H1 (cell line): ENCODE data around the gene GET3. TPM values are rescaled to one million over a fixed set of nuclear protein-coding genes. Genes with fewer than 3 reads are reported as not detected.

Experiments used
- CTCF ChIA-PET: fragments of 300-600 bp; sonication (Branson Sonifier 250); formaldehyde crosslinking; loops from one replicate; lab custom pipeline; 2021; ENCODE audit not compliant: partially characterized antibody; lab: Charles Lee
- POLR2A ChIA-PET: fragments of 300-600 bp; sonication (Branson Sonifier 250); formaldehyde crosslinking; loops from one replicate; lab custom pipeline; 2021; ENCODE audit warnings: inconsistent platforms; ENCODE audit not compliant: partially characterized antibody; lab: Charles Lee
- DNase-seq, 2 experiments: peaks; one replicate each; pipeline versions ENCODE4 v3.0.0 to v3.0.0-alpha.2; 2010 to 2022; ENCODE audit warnings: low spot score in 2 of 2, low read depth in 1 of 2, mixed read lengths in 1 of 2
- FAIRE-seq: peaks from 2 replicates; lab custom pipeline; 2011; peaks lifted over from hg19 to GRCh38; lab: Jason Lieb, UNC
- H2AFZ ChIP-seq: 2 replicates; pipeline ENCODE4 v1.8.1; 2012; ENCODE audit warnings: low read length, inconsistent platforms
- H2AK5ac ChIP-seq: 2 replicates; pipeline ENCODE4 v1.6.1; 2013; ENCODE audit warnings: low read depth, low read length
- H2BK120ac ChIP-seq: replicated peaks from 2 replicates; pipeline ENCODE3; 2013; ENCODE audit warnings: low read depth, low read length, inconsistent platforms
- H2BK12ac ChIP-seq: 2 replicates; pipeline ENCODE4 v1.6.1; 2013; ENCODE audit warnings: low read depth, low read length
- H2BK15ac ChIP-seq: 2 replicates; pipeline ENCODE4 v1.6.1; 2013; ENCODE audit warnings: low read length
- H2BK20ac ChIP-seq: 2 replicates; pipeline ENCODE4 v1.6.1; 2013; ENCODE audit warnings: low read length
- H2BK5ac ChIP-seq: 2 replicates; pipeline ENCODE4 v1.6.1; 2013; ENCODE audit warnings: low read depth, low read length
- H3K14ac ChIP-seq: 2 replicates; pipeline ENCODE4 v1.6.1; 2013; ENCODE audit warnings: inconsistent platforms; ENCODE audit not compliant: insufficient read length
- H3K18ac ChIP-seq: 2 replicates; pipeline ENCODE4 v1.6.1; 2013; ENCODE audit warnings: low read length; ENCODE audit errors: extremely low read depth
- H3K23ac ChIP-seq: 2 replicates; pipeline ENCODE4 v1.6.1; 2013; ENCODE audit warnings: inconsistent platforms; ENCODE audit not compliant: insufficient read length
- H3K23me2 ChIP-seq: 2 replicates; pipeline ENCODE4 v1.6.1; 2013; ENCODE audit warnings: low read depth, low read length
- H3K27ac ChIP-seq: 2 replicates; pipeline ENCODE4 v1.6.1; 2011; ENCODE audit warnings: low read depth, low read length, inconsistent platforms
- H3K27me3 ChIP-seq, 4 experiments: replicated peaks in 1 of 4; 1 replicate in 1 of 4; 2 replicates in 3 of 4; pipeline versions ENCODE4 v1.6.1 to v1.8.1; 2011 to 2013; ENCODE audit warnings: low read length in 3 of 4, mild to moderate bottlenecking in 3 of 4, inconsistent platforms in 2 of 4, mixed read lengths in 2 of 4, moderate library complexity in 1 of 4; ENCODE audit not compliant: control insufficient read depth in 3 of 4, insufficient read depth in 3 of 4; ENCODE audit errors: extremely low read depth in 1 of 4
- H3K36me3 ChIP-seq, 4 experiments: 2 replicates each; pipeline versions ENCODE4 v1.6.1 to v1.8.1; 2011 to 2013; ENCODE audit warnings: mild to moderate bottlenecking in 4 of 4, low read length in 3 of 4, moderate library complexity in 2 of 4, control low read depth in 1 of 4, inconsistent platforms in 1 of 4; ENCODE audit not compliant: insufficient read depth in 4 of 4, control insufficient read depth in 2 of 4
- H3K4ac ChIP-seq: replicated peaks from 2 replicates; pipeline ENCODE3; 2013; ENCODE audit warnings: low read length, low read depth, mixed read lengths, inconsistent platforms; ENCODE audit not compliant: insufficient read length
- H3K4me1 ChIP-seq, 4 experiments: replicated peaks in 1 of 4; 1 replicate in 1 of 4; 2 replicates in 3 of 4; pipeline versions ENCODE4 v1.6.1 to v1.8.1; 2011 to 2013; ENCODE audit warnings: low read length in 3 of 4, inconsistent platforms in 2 of 4, mixed read lengths in 1 of 4; ENCODE audit not compliant: insufficient read depth in 4 of 4, control insufficient read depth in 3 of 4
- H3K4me2 ChIP-seq, 2 experiments: 2 replicates each; pipeline versions ENCODE4 v1.6.1 to v1.8.1; 2011 to 2013; ENCODE audit warnings: low read depth in 2 of 2, low read length in 2 of 2, control low read depth in 1 of 2, inconsistent platforms in 1 of 2, mild to moderate bottlenecking in 1 of 2; ENCODE audit not compliant: insufficient read depth in 1 of 2
- H3K4me3 ChIP-seq, 4 experiments: fragments of 200-600, 300-600 bp in 1 of 4; sonication (generic), shearing (Covaris generic), sonication (Bioruptor Twin) in 1 of 4; 2 replicates each; pipeline versions ENCODE4 v1.5.1 to v1.8.1; 2011 to 2016; ENCODE audit warnings: low read length in 4 of 4, low read depth in 3 of 4, control low read depth in 2 of 4, inconsistent platforms in 2 of 4, mild to moderate bottlenecking in 2 of 4, mixed read lengths in 1 of 4, moderate library complexity in 1 of 4; ENCODE audit not compliant: insufficient read depth in 2 of 4; ENCODE audit errors: extremely low read depth in 1 of 4
- H3K56ac ChIP-seq: replicated peaks from 2 replicates; pipeline ENCODE3; 2013; ENCODE audit warnings: low read depth, mild to moderate bottlenecking, mixed read lengths, low read length, inconsistent platforms; ENCODE audit not compliant: insufficient read length
- H3K79me1 ChIP-seq: 2 replicates; pipeline ENCODE4 v1.6.1; 2013; ENCODE audit warnings: low read depth, low read length, control low read depth
- H3K79me2 ChIP-seq, 2 experiments: 2 replicates each; pipeline versions ENCODE4 v1.6.1 to v1.8.1; 2012 to 2013; ENCODE audit warnings: low read length in 2 of 2, mild to moderate bottlenecking in 2 of 2, inconsistent platforms in 1 of 2; ENCODE audit not compliant: insufficient read depth in 2 of 2, control insufficient read depth in 1 of 2
- H3K9ac ChIP-seq, 4 experiments: replicated peaks in 1 of 4; 1 replicate in 1 of 4; 2 replicates in 3 of 4; pipeline versions ENCODE4 v1.6.1 to v1.8.1; 2011 to 2013; ENCODE audit warnings: low read depth in 3 of 4, low read length in 3 of 4, control low read depth in 2 of 4, mild to moderate bottlenecking in 2 of 4, moderate library complexity in 2 of 4, inconsistent platforms in 1 of 4; ENCODE audit errors: extremely low read depth in 1 of 4
- H3K9me3 ChIP-seq, 2 experiments: 2 replicates each; pipeline versions ENCODE4 v1.6.1 to v1.8.1; 2012 to 2013; ENCODE audit warnings: mild to moderate bottlenecking in 2 of 2, moderate library complexity in 2 of 2, control low read depth in 1 of 2, inconsistent platforms in 1 of 2, low read depth in 1 of 2, low read length in 1 of 2, mixed read lengths in 1 of 2; ENCODE audit not compliant: insufficient read depth in 2 of 2
- H4K20me1 ChIP-seq, 2 experiments: replicated peaks in 1 of 2; 2 replicates each; pipeline versions ENCODE3 to v1.8.1; 2011 to 2013; ENCODE audit warnings: inconsistent platforms in 2 of 2, low read length in 2 of 2, mild to moderate bottlenecking in 1 of 2; ENCODE audit not compliant: insufficient read depth in 2 of 2, control insufficient read depth in 1 of 2
- H4K5ac ChIP-seq: 2 replicates; pipeline ENCODE4 v1.6.1; 2013; ENCODE audit warnings: low read length, low read depth, mixed read lengths, inconsistent platforms; ENCODE audit not compliant: insufficient read length
- H4K8ac ChIP-seq: 2 replicates; pipeline ENCODE4 v1.8.0; 2013; ENCODE audit warnings: mild to moderate bottlenecking, moderate library complexity, low read length, inconsistent platforms; ENCODE audit not compliant: insufficient read depth; ENCODE audit errors: extremely low read depth
- H4K91ac ChIP-seq: replicated peaks from 2 replicates; pipeline ENCODE3; 2013; ENCODE audit warnings: low read length, mixed read lengths, inconsistent platforms; ENCODE audit not compliant: insufficient read length
- EZH2 ChIP-seq: fragments of 200-600 bp; sonication (generic); IDR thresholded peaks from 2 replicates; pipeline ENCODE4 v1.7.1; 2012; ENCODE audit warnings: low read depth, mild to moderate bottlenecking, moderate library complexity, low read length, inconsistent platforms; ENCODE audit not compliant: severe bottlenecking
- FOSL1 ChIP-seq: IDR thresholded peaks from 2 replicates; pipeline ENCODE4 v1.6.1; 2011; ENCODE audit warnings: mild to moderate bottlenecking, low read depth, low read length, moderate library complexity; ENCODE audit not compliant: insufficient read depth
- SIN3A ChIP-seq, 2 experiments: IDR thresholded peaks in 1 of 2; conservative IDR thresholded peaks in 1 of 2; 2 replicates each; pipeline ENCODE4 v1.6.1; 2011 to 2012; ENCODE audit warnings: low read length in 2 of 2, improper control_type of control experiment in 1 of 2, low read depth in 1 of 2, mild to moderate bottlenecking in 1 of 2
- SIX5 ChIP-seq: IDR thresholded peaks from 2 replicates; pipeline ENCODE4 v1.6.1; 2011; ENCODE audit warnings: mild to moderate bottlenecking, low read depth, low read length
- WGBS, 2 experiments: shearing (Covaris generic) in 1 of 2; methylation state at CpG; one replicate each; pipeline versions ENCODE4 v1.1.6 to v1.1.7; 2013 to 2015; ENCODE audit warnings: low lambda C conversion rate in 2 of 2, mixed read lengths in 2 of 2, inconsistent platforms in 1 of 2, low coverage in 1 of 2, missing lambda C conversion rate in 1 of 2; ENCODE audit not compliant: insufficient replicate concordance in 2 of 2, insufficient coverage in 1 of 2, insufficient read length in 1 of 2; ENCODE audit errors: extremely low coverage in 1 of 2, missing lambda C conversion rate in 1 of 2; 5-methylcytosine and 5-hydroxymethylcytosine counted together
- polyA plus RNA-seq, 7 experiments: library from polyadenylated mRNA; depleted of rRNA in 3 of 7; stranded (reverse) in 5 of 7; unstranded in 2 of 7; fragments of >200 nt in 5 of 7; fragments of 200-250 nt in 2 of 7; gene quantifications; 1 replicate in 5 of 7; 2 replicates in 1 of 7; 4 replicates in 1 of 7; pipeline versions ENCODE4 v1.2.1 to v1.2.3, GENCODE V29; 2011 to 2013; ENCODE audit warnings: missing spikeins in 2 of 7, mixed read lengths in 2 of 7
- total RNA-seq: library from RNA; stranded (reverse); fragmentation: NEBNext Ultra II Directional; extraction: Animal tissue kit (Norgen Biotek cat#: 25700); gene quantifications from 2 replicates; pipeline ENCODE4 v1.2.1, GENCODE V29; 2021
- TF ChIP-seq, protein P1 (sequence below): IDR thresholded peaks from 2 replicates; pipeline ENCODE4 v1.6.1; 2012; ENCODE audit warnings: inconsistent platforms
- TF ChIP-seq, protein P2 (sequence below): IDR thresholded peaks from 2 replicates; pipeline ENCODE4 v1.6.1; 2012; ENCODE audit warnings: low read length, inconsistent platforms

The GET3 gene
- total and polyA plus RNA-seq, 2 of the 8 experiments (the other 6 are each of a cell fraction or from before 2014, with no cell fraction given), result 105 to 297 TPM

DNA sequence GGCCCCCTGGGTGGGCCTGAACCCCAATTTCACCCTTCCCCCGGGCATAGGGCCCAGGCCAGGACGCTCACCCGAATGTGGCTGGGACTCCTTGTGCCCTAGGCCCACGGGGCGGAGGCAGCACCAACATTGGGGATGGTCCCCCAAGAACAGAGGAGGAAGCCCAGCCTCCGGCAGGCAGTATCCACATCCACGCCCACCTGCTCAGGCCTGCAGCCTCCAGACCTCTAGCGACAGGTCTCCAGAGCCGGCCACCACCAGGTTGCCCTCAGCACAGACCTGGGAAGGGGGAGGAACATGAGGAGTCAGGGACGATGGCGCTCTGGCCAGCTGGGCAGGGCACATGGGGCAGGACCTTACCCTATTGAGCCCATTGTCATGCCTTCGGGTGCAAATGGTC lies 48.3 kb upstream of the GET3 start:
- H3K36me3 ChIP-seq, result no peaks in the 10 kb centered on the region
- H2BK120ac ChIP-seq, result no peak overlapping the region
- H3K14ac ChIP-seq, result no peak overlapping the region
- no peak overlapping the region for H2BK20ac ChIP-seq
- CTCF ChIA-PET, result interaction anchor here (0.6 to 1.4 kb wide), 2 partner anchors 12 to 175 kb away, joined by 4 to 5 read pairs; no protein-coding TSS in a partner anchor
- TF ChIP-seq FOSL1 (no peak), SIX5 (no peak), EZH2 (no peak), SIN3A (conservative IDR thresholded peaks at IDR 0.05 in 1 of 2, IDR thresholded peaks at IDR 0.05 in 1 of 2; ENCODE audit: low read depth in 1 of 2, low read length in 2 of 2) (no peak)
- TF ChIP-seq, protein P1, sequence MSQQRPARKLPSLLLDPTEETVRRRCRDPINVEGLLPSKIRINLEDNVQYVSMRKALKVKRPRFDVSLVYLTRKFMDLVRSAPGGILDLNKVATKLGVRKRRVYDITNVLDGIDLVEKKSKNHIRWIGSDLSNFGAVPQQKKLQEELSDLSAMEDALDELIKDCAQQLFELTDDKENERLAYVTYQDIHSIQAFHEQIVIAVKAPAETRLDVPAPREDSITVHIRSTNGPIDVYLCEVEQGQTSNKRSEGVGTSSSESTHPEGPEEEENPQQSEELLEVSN, result no peak
- TF ChIP-seq, protein P2, sequence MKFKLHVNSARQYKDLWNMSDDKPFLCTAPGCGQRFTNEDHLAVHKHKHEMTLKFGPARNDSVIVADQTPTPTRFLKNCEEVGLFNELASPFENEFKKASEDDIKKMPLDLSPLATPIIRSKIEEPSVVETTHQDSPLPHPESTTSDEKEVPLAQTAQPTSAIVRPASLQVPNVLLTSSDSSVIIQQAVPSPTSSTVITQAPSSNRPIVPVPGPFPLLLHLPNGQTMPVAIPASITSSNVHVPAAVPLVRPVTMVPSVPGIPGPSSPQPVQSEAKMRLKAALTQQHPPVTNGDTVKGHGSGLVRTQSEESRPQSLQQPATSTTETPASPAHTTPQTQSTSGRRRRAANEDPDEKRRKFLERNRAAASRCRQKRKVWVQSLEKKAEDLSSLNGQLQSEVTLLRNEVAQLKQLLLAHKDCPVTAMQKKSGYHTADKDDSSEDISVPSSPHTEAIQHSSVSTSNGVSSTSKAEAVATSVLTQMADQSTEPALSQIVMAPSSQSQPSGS, result no peak
- no peak overlapping the region for H3K27ac ChIP-seq
- POLR2A ChIA-PET, result interaction anchor here (1.4 to 9.2 kb wide), 2 partner anchors 10 to 69 kb away, joined by 3 to 93 read pairs; partner anchors contain the start of gene DHPS
- no peaks in the 10 kb centered on the region for H3K23me2 ChIP-seq
- H3K27me3 ChIP-seq, result no peaks in the 10 kb centered on the region
- no peak overlapping the region for H2AK5ac ChIP-seq
- H2BK15ac ChIP-seq, result no peak overlapping the region
- H2BK12ac ChIP-seq, result no peak overlapping the region
- no peaks in the 10 kb centered on the region for H3K79me1 ChIP-seq
- H2AFZ ChIP-seq, result no peak overlapping the region
- peak overlapping the region; percentile 11; the same call in 1 of the 2 replicates for H4K8ac ChIP-seq
- H4K91ac ChIP-seq, result no peak overlapping the region
- H3K4me3 ChIP-seq, result no peak overlapping the region
- no peaks in the 10 kb centered on the region for H3K9me3 ChIP-seq
- no peak for DNase-seq
- H3K23ac ChIP-seq, result no peak overlapping the region
- no peaks in the 10 kb centered on the region for H3K4me1 ChIP-seq
- H3K79me2 ChIP-seq, result no peaks in the 10 kb centered on the region
- no peak overlapping the region for H3K4ac ChIP-seq
- no peak overlapping the region for H3K9ac ChIP-seq
- no peak overlapping the region for H3K4me2 ChIP-seq
- 88% methylated on average over 9 of the region's 12 CpGs; no CpG with 5 or more reads in 1 of the 2 experiments for WGBS, 2 experiments
- no peak overlapping the region for H3K56ac ChIP-seq
- no peak overlapping the region for H4K5ac ChIP-seq
- H3K18ac ChIP-seq, result no peak overlapping the region
- peaks cover 0 to 8% of the 10 kb centered on the region in 2 experiments for H4K20me1 ChIP-seq
- FAIRE-seq, result no peak
- no peak overlapping the region for H2BK5ac ChIP-seq
